NOMO-1 treated with dmso at 0.1 percent for 144 hours (cell line): Measurements from ENCODE around the gene CLK4.

ENCODE experiments used
- DNase-seq: peaks from one replicate; lab custom pipeline; 2025; ENCODE audit not compliant: unreplicated experiment; lab: John Stamatoyannopoulos, UW

The CLK4 gene

GRCh38 chr5:178626484-178627258 lies at the start of gene CLK4:
CLK4 (minus strand) TSS chr5:178627050; CDS start chr5:178623416, 3,634 bp downstream.
- DNase-seq: peak; percentile 85

DNA sequence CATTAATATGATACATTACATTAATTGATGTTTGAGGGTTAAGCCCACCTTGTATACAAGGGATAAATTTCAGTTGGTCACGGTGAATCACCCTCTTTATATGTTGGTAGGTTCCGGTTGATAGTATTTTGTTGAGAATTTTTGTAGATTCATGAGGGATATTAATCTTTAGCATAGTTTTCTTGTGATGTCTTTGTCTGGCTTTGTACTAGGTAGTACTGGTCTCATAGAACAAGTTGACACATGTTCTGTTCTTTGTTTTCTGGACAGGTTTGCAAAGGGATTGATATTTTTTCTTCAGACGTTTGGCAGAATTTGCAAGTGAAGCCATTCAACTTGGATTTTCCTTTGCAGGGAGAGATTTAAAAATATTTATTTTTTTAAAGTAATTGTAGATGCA lies 49.1 kb upstream of the CLK4 start:
- no peak for DNase-seq

DNA sequence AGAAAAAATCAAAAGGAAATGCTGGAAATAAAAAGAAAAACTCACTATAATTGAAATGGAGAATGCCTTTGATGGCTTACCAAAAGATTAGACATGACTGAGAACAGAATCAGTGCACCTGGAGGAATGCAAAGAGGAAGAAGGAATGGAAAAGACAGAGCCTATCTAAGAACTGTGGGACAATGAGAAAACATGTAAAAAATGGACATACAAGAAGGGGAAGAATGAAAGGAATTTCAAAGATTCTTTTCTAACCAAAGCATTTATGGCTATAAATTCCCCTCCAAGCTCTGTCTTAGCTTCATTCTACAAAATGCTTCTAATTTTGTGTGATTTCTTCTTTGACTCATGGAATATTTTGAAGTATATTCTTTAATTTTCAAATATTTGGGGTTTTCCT lies 47.5 kb upstream of the CLK4 start:
- no peak for DNase-seq

- no peak for DNase-seq
Observed at GRCh38 chr5:178673801-178674295, 47.0 kb upstream of the CLK4 start.

DNA sequence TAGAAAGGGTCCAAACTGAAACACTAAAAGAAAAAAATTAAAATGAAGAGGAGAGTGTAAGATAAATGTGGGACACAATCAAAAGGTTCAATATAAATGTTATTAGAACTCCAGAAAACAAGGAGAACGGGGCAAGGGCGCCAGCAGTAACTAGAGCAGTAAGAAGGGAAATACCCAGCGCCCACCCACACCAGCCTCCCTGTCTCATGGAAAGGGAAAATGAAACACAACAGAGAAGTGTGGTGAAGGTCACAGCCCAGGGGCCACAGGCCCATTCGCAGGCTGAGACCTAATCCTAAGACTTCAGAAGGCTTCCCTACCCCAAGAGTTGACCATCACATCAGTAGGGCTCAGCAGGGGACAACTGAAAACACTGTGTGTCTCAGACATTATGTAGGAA lies 45.8 kb upstream of the CLK4 start:
- no peak for DNase-seq

- DNase-seq: no peak
Observed at GRCh38 chr5:178671602-178672144, 44.8 kb upstream of the CLK4 start.

GRCh38 chr5:178670351-178670885 lies 43.6 kb upstream of the CLK4 start:
- no peak for DNase-seq

- DNase-seq: peak; percentile 49
Observed at GRCh38 chr5:178668579-178668978, 41.7 kb upstream of the CLK4 start.

- DNase-seq: no peak
Observed at GRCh38 chr5:178667688-178668087, 40.8 kb upstream of the CLK4 start.

DNA sequence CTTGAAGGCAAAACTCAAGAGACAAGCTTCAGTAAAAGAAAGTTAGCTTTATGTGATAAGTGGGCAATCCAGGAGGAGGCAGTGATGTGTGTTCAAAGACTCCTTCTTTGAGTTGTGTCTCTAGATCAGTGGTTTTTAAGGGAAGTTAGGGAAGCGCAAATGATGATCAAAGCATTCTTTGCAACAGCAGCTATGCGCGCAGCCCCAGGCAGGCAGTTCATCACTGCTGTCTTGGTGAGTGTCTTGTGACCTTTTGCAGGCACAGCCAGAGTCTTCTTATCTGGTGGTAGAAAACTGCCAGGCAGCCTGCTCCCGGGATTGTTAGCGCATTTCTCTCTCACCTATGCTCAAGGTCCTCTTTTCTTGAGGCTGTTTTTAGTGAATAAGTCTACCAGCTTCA lies 40.3 kb upstream of the CLK4 start:
- no peak for DNase-seq

DNA sequence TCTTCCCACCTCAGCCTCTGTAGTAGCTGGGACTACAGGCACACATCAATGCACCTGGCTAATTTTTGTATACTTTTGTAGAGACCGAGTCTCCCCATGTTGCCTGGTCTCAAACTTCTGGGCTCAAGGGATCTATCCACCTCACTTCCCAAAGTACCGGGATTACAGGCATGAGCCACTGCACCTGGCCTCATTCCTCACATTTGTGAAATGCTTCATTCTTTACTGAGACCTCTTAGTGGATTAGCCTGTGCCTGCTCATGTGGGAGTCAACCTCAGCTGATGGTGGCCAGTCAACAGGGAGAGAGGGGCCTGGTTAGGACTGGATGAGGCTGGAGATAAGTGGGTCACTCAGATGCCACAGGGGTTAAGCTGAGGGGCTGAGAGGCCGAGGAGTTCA lies 37.3 kb upstream of the CLK4 start:
- DNase-seq: no peak

GRCh38 chr5:178662541-178662860 lies 35.7 kb upstream of the CLK4 start:
- no peak for DNase-seq

DNA sequence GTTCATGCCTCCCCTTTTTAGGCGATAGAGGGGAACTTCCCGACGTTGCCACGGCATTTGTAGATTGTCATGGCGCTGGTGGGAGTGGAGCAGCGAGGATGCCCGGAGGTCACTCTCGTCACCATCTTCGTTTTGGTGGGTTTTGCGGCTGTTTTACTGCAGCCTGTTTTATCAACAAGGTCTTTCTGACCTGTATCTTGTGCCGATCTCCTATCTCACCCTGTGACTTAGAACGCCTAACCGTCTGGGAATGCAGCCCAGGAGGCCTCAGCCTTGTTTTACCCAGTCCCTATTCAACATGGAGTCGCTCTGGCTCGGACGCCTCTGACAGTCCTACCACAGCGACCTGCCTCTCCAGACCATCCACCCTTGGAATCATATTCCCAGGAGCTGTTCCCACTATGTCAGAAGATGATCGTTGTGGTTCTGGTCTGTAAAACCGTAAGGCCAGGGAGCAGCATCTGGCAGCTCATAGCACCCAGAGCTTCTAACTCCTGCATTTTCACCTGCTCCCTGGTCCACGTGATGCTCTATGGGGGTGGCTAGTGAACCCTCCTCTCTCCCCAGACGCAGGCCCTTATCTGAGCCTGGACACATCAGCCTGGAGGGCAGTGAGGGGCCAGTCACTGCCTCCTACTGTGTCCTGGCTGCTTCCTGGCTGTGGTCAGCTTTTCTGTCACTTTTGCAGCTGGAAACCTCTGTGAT lies 35.1 kb upstream of the CLK4 start:
- no peak for DNase-seq

DNA sequence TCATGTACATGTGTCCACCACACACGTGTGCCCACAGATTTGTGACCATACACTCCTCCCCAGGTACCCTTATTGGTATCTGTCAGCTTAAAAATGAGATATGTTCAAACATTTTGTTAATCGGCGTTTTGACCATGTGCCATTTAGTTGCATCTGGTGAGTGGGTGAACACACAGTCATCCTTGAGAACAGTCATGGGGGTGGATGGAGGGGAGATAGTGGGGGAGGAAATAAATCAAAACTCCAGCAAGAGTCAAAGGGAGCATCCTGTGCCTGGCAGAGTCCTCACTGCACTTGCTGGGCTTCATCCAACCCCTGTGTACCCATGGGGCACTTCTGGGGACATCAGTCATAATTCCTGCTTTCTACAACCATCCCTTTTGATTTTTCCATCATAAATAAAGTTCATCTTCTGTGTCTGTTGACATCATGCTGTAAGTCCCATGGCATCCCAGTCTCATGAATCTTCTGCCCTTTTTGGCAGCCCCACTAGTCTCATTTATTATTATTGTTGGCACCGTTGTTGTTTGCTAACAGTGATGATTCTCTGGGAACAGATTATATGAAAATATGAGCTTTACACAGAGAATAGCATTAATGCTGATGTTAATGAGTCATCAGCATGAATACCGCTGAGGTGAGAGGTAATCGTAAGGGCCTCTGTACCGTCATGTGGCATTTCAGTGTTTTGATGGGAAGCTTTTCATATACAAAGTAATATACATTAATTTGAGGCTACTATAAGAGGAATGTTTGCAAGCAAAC lies 24.4 kb upstream of the CLK4 start:
- no peak for DNase-seq

DNA sequence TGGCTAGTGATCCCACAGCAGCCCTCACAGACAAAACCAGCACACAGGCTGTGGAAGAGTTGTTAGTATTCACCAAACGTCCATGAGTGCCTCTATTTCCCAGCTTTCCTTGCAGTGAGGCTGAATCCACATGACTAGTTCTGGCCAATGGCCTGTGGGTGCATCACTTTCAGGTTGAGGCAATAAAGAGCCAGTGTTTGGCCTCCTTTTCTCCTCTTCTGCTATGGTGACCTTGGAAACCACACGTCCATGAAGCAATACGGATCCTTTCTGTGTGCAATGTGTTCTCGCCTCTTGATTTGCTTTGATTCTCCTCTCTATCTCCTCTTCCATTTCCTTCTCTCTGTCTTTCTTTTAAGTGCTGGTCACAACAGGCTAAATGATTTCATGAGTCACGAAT lies 23.4 kb upstream of the CLK4 start:
- DNase-seq: no peak

- DNase-seq: peak; percentile 43
Observed at GRCh38 chr5:178649580-178649979, 22.7 kb upstream of the CLK4 start.

DNA sequence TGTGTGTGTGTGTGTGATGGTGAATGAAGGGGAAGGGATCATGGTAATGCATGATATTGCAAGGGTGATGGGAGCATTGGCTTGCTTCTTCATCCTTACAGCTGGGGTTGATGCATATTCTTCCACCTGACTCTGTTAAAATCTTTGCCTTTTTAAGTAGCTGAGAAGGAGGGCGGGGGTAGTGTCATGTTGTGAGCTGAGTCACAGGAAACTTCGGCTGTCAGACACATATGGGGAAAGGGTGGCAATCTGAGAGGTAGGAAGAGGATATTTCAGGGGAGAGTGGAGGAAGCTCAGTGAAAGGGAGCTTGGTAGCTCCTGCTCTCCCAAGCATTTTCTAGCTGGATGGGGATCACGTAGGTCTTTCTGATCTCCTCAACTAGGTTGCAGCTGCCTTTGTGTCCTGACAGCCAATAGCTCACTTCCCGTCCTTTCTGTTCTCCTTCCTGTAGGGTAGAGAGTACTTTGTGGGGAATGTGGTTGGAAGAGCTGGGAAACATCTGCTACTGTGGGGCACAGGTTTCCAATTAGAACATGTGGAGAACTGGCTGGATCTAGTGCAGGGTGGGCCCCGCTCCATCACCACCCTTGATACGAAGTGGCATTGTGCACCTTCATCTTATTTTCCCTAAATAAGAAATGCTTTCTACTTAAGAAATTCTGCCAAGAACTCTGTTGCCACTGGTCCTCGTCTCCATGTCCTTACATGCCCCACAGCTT lies 18.1 kb upstream of the CLK4 start:
- DNase-seq: no peak

- DNase-seq: no peak
Observed at GRCh38 chr5:178642351-178642909, 15.6 kb upstream of the CLK4 start.

DNA sequence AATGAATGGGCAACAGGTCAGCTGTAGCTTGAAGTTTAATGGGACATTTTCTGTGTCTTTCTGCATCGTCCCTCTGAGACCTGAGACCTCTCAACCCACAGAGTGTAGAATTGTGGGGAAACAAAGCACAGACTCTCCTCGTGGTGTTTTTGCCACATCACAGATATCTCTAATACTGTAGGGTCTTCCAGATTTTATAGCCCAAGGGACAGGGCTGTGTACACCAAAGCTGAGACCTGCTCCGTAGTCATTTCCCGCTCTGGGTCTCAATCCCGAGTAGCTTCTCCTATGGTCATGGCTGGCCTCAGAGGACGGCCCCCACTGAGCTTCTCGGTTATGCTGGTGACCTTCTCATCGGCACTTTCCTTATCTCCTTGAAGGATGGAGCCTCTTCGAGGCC lies 14.9 kb upstream of the CLK4 start:
- no peak for DNase-seq

GRCh38 chr5:178640331-178641045 lies 13.6 kb upstream of the CLK4 start:
- no peak for DNase-seq
